H9 (cell line): ENCODE results near the gene CKLF. TPM values are rescaled to one million over a fixed set of nuclear protein-coding genes. Genes with fewer than 3 reads are reported as not detected.

ENCODE experiments used
- DNase-seq: peaks from one replicate; pipeline ENCODE4 v3.0.0-alpha.2; 2017
- H2AFZ ChIP-seq: one replicate; pipeline ENCODE4 v1.6.1; 2013; ENCODE audit warnings: mild to moderate bottlenecking, low read length, control low read depth, moderate library complexity
- H2AK5ac ChIP-seq: 2 replicates; pipeline ENCODE4 v1.6.1; 2013; ENCODE audit warnings: low read length, control low read depth, mixed read lengths; ENCODE audit not compliant: insufficient read length
- H2BK120ac ChIP-seq: one replicate; pipeline ENCODE4 v1.6.1; 2013; ENCODE audit warnings: low read depth, mild to moderate bottlenecking, low read length, control low read depth, inconsistent platforms; ENCODE audit not compliant: poor library complexity, severe bottlenecking
- H2BK12ac ChIP-seq: 2 replicates; pipeline ENCODE4 v1.6.1; 2013; ENCODE audit warnings: low read length, control low read depth, mixed read lengths, low read depth; ENCODE audit not compliant: insufficient read length
- H2BK15ac ChIP-seq: 2 replicates; pipeline ENCODE4 v1.6.1; 2013; ENCODE audit warnings: low read depth, low read length, control low read depth
- H2BK20ac ChIP-seq: one replicate; pipeline ENCODE4 v1.6.1; 2013; ENCODE audit warnings: low read depth, mild to moderate bottlenecking, low read length, control low read depth, inconsistent platforms; ENCODE audit not compliant: poor library complexity, severe bottlenecking
- H2BK5ac ChIP-seq: 2 replicates; pipeline ENCODE4 v1.6.1; 2013; ENCODE audit warnings: low read length, control low read depth, mixed read lengths; ENCODE audit not compliant: insufficient read length
- H3K14ac ChIP-seq: 2 replicates; pipeline ENCODE4 v1.6.1; 2013; ENCODE audit warnings: low read length, control low read depth; ENCODE audit not compliant: insufficient read depth
- H3K18ac ChIP-seq: 2 replicates; pipeline ENCODE4 v1.6.1; 2013; ENCODE audit warnings: low read depth, mild to moderate bottlenecking, mixed read lengths, low read length, control low read depth; ENCODE audit not compliant: insufficient read length
- H3K23ac ChIP-seq: 2 replicates; pipeline ENCODE4 v1.6.1; 2013; ENCODE audit warnings: low read length, control low read depth, mixed read lengths, low read depth; ENCODE audit not compliant: insufficient read length
- H3K23me2 ChIP-seq: 2 replicates; pipeline ENCODE4 v1.6.1; 2013; ENCODE audit warnings: low read depth, mild to moderate bottlenecking, mixed read lengths, low read length, control low read depth; ENCODE audit not compliant: insufficient read length, poor library complexity, severe bottlenecking
- H3K27ac ChIP-seq: 2 replicates; pipeline ENCODE4 v1.5.1; 2013; ENCODE audit warnings: low read length, control low read depth, mixed read lengths, low read depth; ENCODE audit not compliant: insufficient read length
- H3K27me3 ChIP-seq: 2 replicates; pipeline ENCODE4 v1.6.1; 2013; ENCODE audit warnings: low read length, control low read depth, inconsistent platforms; ENCODE audit not compliant: insufficient read depth
- H3K4ac ChIP-seq: 2 replicates; pipeline ENCODE4 v1.6.1; 2013; ENCODE audit warnings: low read depth, mild to moderate bottlenecking, control low read depth, inconsistent platforms, low read length, moderate library complexity
- H3K4me1 ChIP-seq: 2 replicates; pipeline ENCODE4 v1.6.1; 2013; ENCODE audit warnings: low read length, control low read depth, inconsistent platforms; ENCODE audit not compliant: insufficient read depth
- H3K4me2 ChIP-seq: 2 replicates; pipeline ENCODE4 v1.6.1; 2013; ENCODE audit warnings: low read length, control low read depth, mixed read lengths; ENCODE audit not compliant: insufficient read length, insufficient read depth
- H3K56ac ChIP-seq: 2 replicates; pipeline ENCODE4 v1.6.1; 2013; ENCODE audit warnings: low read depth, mild to moderate bottlenecking, mixed read lengths, low read length, control low read depth; ENCODE audit not compliant: insufficient read length
- H3K79me1 ChIP-seq: 2 replicates; pipeline ENCODE4 v1.6.1; 2013; ENCODE audit warnings: low read depth, mild to moderate bottlenecking, moderate library complexity, low read length, control low read depth, inconsistent platforms; ENCODE audit not compliant: insufficient read depth, poor library complexity, severe bottlenecking
- H3K79me2 ChIP-seq: 2 replicates; pipeline ENCODE4 v1.6.1; 2013; ENCODE audit warnings: low read length, control low read depth, inconsistent platforms; ENCODE audit not compliant: insufficient read depth
- H3K9ac ChIP-seq: 2 replicates; pipeline ENCODE4 v1.6.1; 2013; ENCODE audit warnings: low read length, control low read depth, mixed read lengths; ENCODE audit not compliant: insufficient read length; ENCODE audit errors: extremely low read depth
- H3K9me3 ChIP-seq: one replicate; pipeline ENCODE4 v1.6.1; 2013; ENCODE audit warnings: low read depth, low read length, inconsistent platforms; ENCODE audit not compliant: control insufficient read depth
- H3T11ph ChIP-seq: one replicate; pipeline ENCODE4 v1.6.1; 2013; ENCODE audit warnings: mild to moderate bottlenecking, low read length, control low read depth, inconsistent platforms
- H4K20me1 ChIP-seq: one replicate; pipeline ENCODE4 v1.6.1; 2013; ENCODE audit not compliant: control insufficient read depth, insufficient read length, insufficient read depth
- H4K5ac ChIP-seq: 2 replicates; pipeline ENCODE4 v1.6.1; 2013; ENCODE audit warnings: low read depth, mild to moderate bottlenecking, mixed read lengths, low read length, control low read depth; ENCODE audit not compliant: insufficient read length
- H4K8ac ChIP-seq: replicated peaks from 2 replicates; pipeline ENCODE4 v1.6.1; 2013; ENCODE audit warnings: low read length, control low read depth, mixed read lengths, low read depth; ENCODE audit not compliant: insufficient read length
- H4K91ac ChIP-seq: 2 replicates; pipeline ENCODE4 v1.6.1; 2013; ENCODE audit warnings: low read depth, mild to moderate bottlenecking, moderate library complexity, mixed read lengths, low read length, control low read depth; ENCODE audit not compliant: insufficient read length
- H3K27ac Mint-ChIP-seq, 3 experiments: 2 replicates in 2 of 3; 3 replicates in 1 of 3; pipeline ENCODE4 v1.8.0; 2020 to 2021; ENCODE audit warnings: mixed read lengths in 3 of 3, mild to moderate bottlenecking in 1 of 3, moderate library complexity in 1 of 3
- H3K27me3 Mint-ChIP-seq: 2 replicates; pipeline ENCODE4 v1.8.0; 2021; ENCODE audit warnings: low read depth, mild to moderate bottlenecking, moderate library complexity, mixed read lengths
- H3K36me3 Mint-ChIP-seq, 3 experiments: 2 replicates in 2 of 3; 3 replicates in 1 of 3; pipeline ENCODE4 v1.8.0; 2020 to 2021; ENCODE audit warnings: low read depth in 3 of 3, mixed read lengths in 3 of 3; ENCODE audit not compliant: insufficient read depth in 1 of 3
- H3K4me1 Mint-ChIP-seq, 2 experiments: 2 replicates each; pipeline ENCODE4 v1.8.0; 2020; ENCODE audit warnings: mixed read lengths in 2 of 2
- H3K4me3 Mint-ChIP-seq, 2 experiments: 2 replicates in 1 of 2; 3 replicates in 1 of 2; pipeline ENCODE4 v1.8.0; 2020 to 2021; ENCODE audit warnings: mild to moderate bottlenecking in 2 of 2, mixed read lengths in 2 of 2, moderate library complexity in 1 of 2
- H3K9me3 Mint-ChIP-seq, 2 experiments: 2 replicates in 1 of 2; 3 replicates in 1 of 2; pipeline ENCODE4 v1.8.0; 2020; ENCODE audit warnings: mild to moderate bottlenecking in 2 of 2, mixed read lengths in 2 of 2, moderate library complexity in 1 of 2
- WGBS: extraction: QIAGEN DNeasy Blood & Tissue Kit; methylation state at CpG from one replicate; pipeline ENCODE4 v1.1.7; 2013; ENCODE audit warnings: missing lambda C conversion rate, low lambda C conversion rate, mixed read lengths; ENCODE audit not compliant: insufficient read length; ENCODE audit errors: extremely low coverage; 5-methylcytosine and 5-hydroxymethylcytosine counted together
- total RNA-seq: library from RNA; stranded (reverse); gene quantifications from 2 replicates; pipeline ENCODE4 v1.2.1, GENCODE V29; 2021
- TF ChIP-seq, protein P1 (sequence below): fragments of 200-600 bp; sonication (generic); conservative IDR thresholded peaks from 3 replicates; pipeline ENCODE4 v1.8.0; 2021; ENCODE audit warnings: antibody characterized with exemption, mild to moderate bottlenecking

The CKLF gene
- total RNA-seq, 1 experiment from 2014 or later, result 23.1 TPM

DNA sequence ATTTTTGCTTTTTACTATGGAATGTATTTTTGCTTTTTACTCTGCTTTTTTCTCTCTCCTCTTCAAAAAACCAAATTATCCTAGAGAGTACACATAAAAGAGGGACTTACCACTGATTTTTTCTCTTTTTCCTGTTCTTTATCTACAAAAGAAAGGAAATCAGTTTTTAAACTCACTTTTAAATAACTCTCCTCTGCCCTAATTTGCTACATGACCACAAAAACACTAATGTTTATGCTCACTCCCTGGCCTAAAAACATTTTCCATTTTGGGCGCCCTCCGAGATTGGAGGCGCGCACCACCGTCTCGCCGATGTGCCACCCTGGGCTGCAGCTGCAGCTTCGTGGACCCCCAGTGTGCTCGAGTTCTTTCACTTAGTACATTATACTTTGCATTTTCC lies 3.5 kb upstream of the CKLF start:
- peaks cover 2 to 13% (median 4%) of the 10 kb centered on the region in 3 experiments; a peak in 5 of 7 replicates for H3K36me3 Mint-ChIP-seq
- H2BK20ac ChIP-seq, result no peak overlapping the region
- no peak overlapping the region for H3K56ac ChIP-seq
- no peaks in the 10 kb centered on the region for H3K79me2 ChIP-seq
- H3K14ac ChIP-seq, result peak overlapping the region; percentile 98
- H3K9me3 ChIP-seq, result no peaks in the 10 kb centered on the region
- peak overlapping the region in 1 of 3 experiments; percentile 40; a peak in 2 of 7 replicates for H3K27ac Mint-ChIP-seq
- H3K4me2 ChIP-seq, result peak overlapping the region; percentile 89
- H3K18ac ChIP-seq, result peak overlapping the region; percentile 94
- H3K9ac ChIP-seq, result no peak overlapping the region
- no peak overlapping the region for H3K4ac ChIP-seq
- H2BK15ac ChIP-seq, result no peak overlapping the region
- no peak overlapping the region for H2BK5ac ChIP-seq
- peak overlapping the region; percentile 71 to 75; a peak in 4 of 5 replicates for H3K4me3 Mint-ChIP-seq
- H4K8ac ChIP-seq, result peak overlapping the region; percentile 68
- H3K79me1 ChIP-seq, result no peaks in the 10 kb centered on the region
- no peak overlapping the region for H2AK5ac ChIP-seq
- no peak overlapping the region for H2AFZ ChIP-seq
- H3K23me2 ChIP-seq, result peaks cover 12% of the 10 kb centered on the region
- H3K23ac ChIP-seq, result no peak overlapping the region
- H3K27me3 ChIP-seq, result no peaks in the 10 kb centered on the region; the same call in 1 of the 2 replicates
- WGBS, result no CpG with 5 or more reads among the region's 9 CpGs
- H3K27ac ChIP-seq, result no peak overlapping the region
- no peak overlapping the region for H3T11ph ChIP-seq
- H2BK12ac ChIP-seq, result no peak overlapping the region
- H3K4me1 ChIP-seq, result no peaks in the 10 kb centered on the region
- H2BK120ac ChIP-seq, result no peak overlapping the region
- peak overlapping the region; percentile 76 for H4K91ac ChIP-seq
- peaks cover 13 to 19% of the 10 kb centered on the region in 2 experiments for H3K4me1 Mint-ChIP-seq
- H4K20me1 ChIP-seq, result no peaks in the 10 kb centered on the region
- peaks cover 3 to 5% of the 10 kb centered on the region in 2 experiments; a peak in 2 of 5 replicates for H3K9me3 Mint-ChIP-seq
- H4K5ac ChIP-seq, result peak overlapping the region; percentile 85
- no peak for DNase-seq
- TF ChIP-seq, protein P1, sequence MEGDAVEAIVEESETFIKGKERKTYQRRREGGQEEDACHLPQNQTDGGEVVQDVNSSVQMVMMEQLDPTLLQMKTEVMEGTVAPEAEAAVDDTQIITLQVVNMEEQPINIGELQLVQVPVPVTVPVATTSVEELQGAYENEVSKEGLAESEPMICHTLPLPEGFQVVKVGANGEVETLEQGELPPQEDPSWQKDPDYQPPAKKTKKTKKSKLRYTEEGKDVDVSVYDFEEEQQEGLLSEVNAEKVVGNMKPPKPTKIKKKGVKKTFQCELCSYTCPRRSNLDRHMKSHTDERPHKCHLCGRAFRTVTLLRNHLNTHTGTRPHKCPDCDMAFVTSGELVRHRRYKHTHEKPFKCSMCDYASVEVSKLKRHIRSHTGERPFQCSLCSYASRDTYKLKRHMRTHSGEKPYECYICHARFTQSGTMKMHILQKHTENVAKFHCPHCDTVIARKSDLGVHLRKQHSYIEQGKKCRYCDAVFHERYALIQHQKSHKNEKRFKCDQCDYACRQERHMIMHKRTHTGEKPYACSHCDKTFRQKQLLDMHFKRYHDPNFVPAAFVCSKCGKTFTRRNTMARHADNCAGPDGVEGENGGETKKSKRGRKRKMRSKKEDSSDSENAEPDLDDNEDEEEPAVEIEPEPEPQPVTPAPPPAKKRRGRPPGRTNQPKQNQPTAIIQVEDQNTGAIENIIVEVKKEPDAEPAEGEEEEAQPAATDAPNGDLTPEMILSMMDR, result no peak
- peaks cover 19% of the 10 kb centered on the region for H3K27me3 Mint-ChIP-seq
